ENCODE measurements around the gene ITGA7. TPM values are rescaled to one million over a fixed set of nuclear protein-coding genes. Genes with fewer than 3 reads are reported as not detected.
A peak's percentile ranks its signal among the peaks of the same experiment; 100 is the strongest.

ITGA7 gene
- total and polyA plus RNA-seq, 3 donors from 2014 or later, result 26.4 to 43.3 (median 30.6) TPM

DNA sequence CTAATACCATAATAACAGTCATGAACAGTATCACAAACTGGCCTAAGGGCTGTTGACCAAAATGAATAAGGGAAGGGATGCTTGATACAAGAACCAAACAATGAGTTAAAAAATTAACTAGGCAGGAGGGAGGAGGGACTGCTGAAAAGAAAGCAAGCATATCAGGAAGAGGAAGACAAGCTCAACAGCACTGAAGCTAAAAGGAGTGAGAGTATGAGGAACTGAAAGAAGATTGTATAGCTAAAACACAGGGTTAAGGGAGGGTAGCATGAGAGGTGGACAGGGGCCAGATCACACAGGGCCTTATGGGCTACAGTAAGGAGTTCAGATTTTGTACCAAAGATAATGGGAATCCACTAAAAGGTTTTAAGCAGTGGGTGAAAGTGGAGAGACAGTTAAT lies 34.1 kb downstream of the ITGA7 start:
- H3K4me3 ChIP-seq, result no peak overlapping the region
- H3K4me1 ChIP-seq, result no peaks in the 10 kb centered on the region
- H3K9me3 ChIP-seq, result no peaks in the 10 kb centered on the region
- no peaks in the 10 kb centered on the region for H3K27me3 ChIP-seq
- no peak overlapping the region for H3K27ac ChIP-seq
- TF ChIP-seq, protein P1, sequence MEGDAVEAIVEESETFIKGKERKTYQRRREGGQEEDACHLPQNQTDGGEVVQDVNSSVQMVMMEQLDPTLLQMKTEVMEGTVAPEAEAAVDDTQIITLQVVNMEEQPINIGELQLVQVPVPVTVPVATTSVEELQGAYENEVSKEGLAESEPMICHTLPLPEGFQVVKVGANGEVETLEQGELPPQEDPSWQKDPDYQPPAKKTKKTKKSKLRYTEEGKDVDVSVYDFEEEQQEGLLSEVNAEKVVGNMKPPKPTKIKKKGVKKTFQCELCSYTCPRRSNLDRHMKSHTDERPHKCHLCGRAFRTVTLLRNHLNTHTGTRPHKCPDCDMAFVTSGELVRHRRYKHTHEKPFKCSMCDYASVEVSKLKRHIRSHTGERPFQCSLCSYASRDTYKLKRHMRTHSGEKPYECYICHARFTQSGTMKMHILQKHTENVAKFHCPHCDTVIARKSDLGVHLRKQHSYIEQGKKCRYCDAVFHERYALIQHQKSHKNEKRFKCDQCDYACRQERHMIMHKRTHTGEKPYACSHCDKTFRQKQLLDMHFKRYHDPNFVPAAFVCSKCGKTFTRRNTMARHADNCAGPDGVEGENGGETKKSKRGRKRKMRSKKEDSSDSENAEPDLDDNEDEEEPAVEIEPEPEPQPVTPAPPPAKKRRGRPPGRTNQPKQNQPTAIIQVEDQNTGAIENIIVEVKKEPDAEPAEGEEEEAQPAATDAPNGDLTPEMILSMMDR (IDR thresholded peaks at IDR 0.05), result no peak
- no peak for TF ChIP-seq POLR2A (IDR thresholded peaks at IDR 0.05)
- no peak for DNase-seq
- H3K36me3 ChIP-seq (ENCODE audit: low read depth, missing control alignments), result no peaks in the 10 kb centered on the region
- intact Hi-C loops (cut with DNase I; ENCODE audit: low total_unique reads), result no loop called here

DNA sequence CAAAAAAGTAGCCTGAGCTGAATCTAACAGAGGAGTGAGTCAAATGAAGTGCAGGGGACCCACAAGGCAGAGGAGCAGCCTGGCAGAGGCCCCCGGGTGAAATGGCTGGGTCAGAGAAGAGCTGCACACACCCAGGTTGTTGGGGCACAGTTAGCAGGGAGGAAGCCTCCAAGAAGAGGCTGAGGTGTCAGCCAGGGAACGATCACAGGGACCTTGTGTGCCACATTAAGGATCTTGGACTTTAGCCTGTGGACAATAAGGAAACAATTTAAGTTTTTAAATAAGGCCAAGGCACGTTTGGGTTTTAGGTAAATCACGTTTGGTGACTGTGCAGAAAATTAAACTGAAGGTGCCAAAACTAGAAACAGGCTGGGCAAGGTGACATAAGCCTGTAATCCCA lies 36.0 kb downstream of the ITGA7 start:
- Histone ChIP-seq H3K4me3 (no peak overlapping the region), H3K27me3 (no peaks in the 10 kb centered on the region), H3K36me3 (ENCODE audit: low read depth, missing control alignments) (no peaks in the 10 kb centered on the region), H3K4me1 (no peaks in the 10 kb centered on the region), H3K9me3 (no peaks in the 10 kb centered on the region), H3K27ac (no peak overlapping the region)
- DNase-seq, result no peak
- WGBS, 2 donors, result 55 to 67% methylated on average over 4 of the region's 4 CpGs
- TF ChIP-seq, protein P1 (IDR thresholded peaks at IDR 0.05), result no peak
- TF ChIP-seq POLR2A (IDR thresholded peaks at IDR 0.05), result no peak
- intact Hi-C loops (cut with DNase I; ENCODE audit: low total_unique reads), result no loop called here

DNA sequence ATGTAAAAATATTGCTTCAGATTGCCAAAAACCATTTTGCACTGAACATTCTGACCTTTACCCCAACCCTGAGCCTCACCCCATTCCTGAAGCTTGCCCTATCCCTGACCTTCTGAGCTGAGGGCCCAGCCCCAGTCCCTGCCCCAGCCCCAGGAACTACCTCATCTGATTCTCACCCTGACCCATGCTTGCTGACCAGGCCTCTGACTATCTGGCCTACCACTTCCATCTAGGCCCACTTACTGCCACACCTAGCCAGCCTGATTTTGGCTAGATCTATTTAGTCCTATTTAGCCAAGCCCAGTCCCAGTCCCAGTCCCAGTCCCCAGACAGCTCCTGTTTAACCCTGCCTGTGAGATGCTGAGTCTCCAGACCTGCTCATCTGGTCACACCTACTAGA lies 37.4 kb downstream of the ITGA7 start:
- no peak for TF ChIP-seq POLR2A (IDR thresholded peaks at IDR 0.05)
- TF ChIP-seq, protein P1 (IDR thresholded peaks at IDR 0.05), result no peak
- peak; percentile 12 for DNase-seq
- intact Hi-C loops (cut with DNase I; ENCODE audit: low total_unique reads), result no loop called here
- Histone ChIP-seq H3K27me3 (no peaks in the 10 kb centered on the region), H3K27ac (no peak overlapping the region), H3K36me3 (ENCODE audit: low read depth, missing control alignments) (no peaks in the 10 kb centered on the region), H3K4me3 (no peak overlapping the region), H3K4me1 (no peaks in the 10 kb centered on the region), H3K9me3 (no peaks in the 10 kb centered on the region)

DNA sequence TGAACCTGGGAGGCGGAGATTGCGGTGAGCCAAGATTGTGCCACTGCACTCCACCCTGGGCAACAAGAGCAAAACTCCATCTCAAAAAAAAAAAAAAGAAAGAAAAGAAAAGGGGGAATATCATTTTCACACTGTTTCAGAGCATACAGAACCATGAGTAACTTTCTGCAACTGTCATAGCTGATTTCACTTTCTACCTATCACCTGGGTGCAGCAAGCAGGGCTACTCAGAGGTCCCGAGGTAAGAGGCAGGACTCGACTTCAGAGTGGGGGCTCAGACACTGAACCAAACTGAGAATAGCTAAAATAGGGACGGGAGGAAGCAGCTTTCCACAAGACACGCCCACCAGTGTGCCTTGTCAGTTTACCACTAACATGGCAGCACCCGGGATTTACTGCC lies 41.2 kb downstream of the ITGA7 start:
- peak; percentile 11 for DNase-seq
- H3K27me3 ChIP-seq, result no peaks in the 10 kb centered on the region
- no peak overlapping the region for H3K4me3 ChIP-seq
- intact Hi-C loops (cut with DNase I; ENCODE audit: low total_unique reads), result no loop called here
- WGBS, 2 donors, result 50 to 64% methylated on average over 7 of the region's 7 CpGs
- H3K36me3 ChIP-seq (ENCODE audit: low read depth, missing control alignments), result no peaks in the 10 kb centered on the region
- H3K4me1 ChIP-seq, result no peaks in the 10 kb centered on the region
- TF ChIP-seq, protein P1 (IDR thresholded peaks at IDR 0.05), result no peak
- TF ChIP-seq POLR2A (IDR thresholded peaks at IDR 0.05), result no peak
- H3K27ac ChIP-seq, result no peak overlapping the region
- H3K9me3 ChIP-seq, result no peaks in the 10 kb centered on the region

DNA sequence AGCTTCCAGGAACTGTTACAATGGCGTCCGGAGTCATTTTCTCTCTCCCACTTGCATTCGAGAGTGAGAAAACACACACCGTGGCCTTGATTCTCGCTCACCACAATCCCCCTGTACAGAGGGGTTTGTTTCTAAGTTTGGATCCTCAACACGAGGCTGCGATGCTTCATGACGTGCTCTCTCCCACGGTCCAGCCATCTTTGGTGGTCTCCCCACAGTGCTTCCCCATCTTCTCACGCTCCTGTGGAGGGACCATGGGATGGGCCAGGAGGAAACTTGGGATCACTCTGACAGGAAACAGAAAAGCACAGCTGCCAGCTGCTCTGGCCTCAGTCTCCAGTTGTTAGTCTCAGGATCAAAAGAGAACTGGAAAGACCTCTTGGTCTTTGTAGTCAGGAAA lies 42.9 kb downstream of the ITGA7 start:
- 79 to 86% methylated on average over 10 of the region's 10 CpGs for WGBS, 2 donors
- H3K36me3 ChIP-seq (ENCODE audit: low read depth, missing control alignments), result no peaks in the 10 kb centered on the region

More for the DNA sequence above, 42.9 kb downstream of the ITGA7 start:
- no peak overlapping the region for H3K27ac ChIP-seq
- intact Hi-C loops (cut with DNase I; ENCODE audit: low total_unique reads), result no loop called here
- no peak overlapping the region for H3K4me3 ChIP-seq
- DNase-seq, result peak; percentile 9
- H3K27me3 ChIP-seq, result no peaks in the 10 kb centered on the region
- no peak for TF ChIP-seq POLR2A (IDR thresholded peaks at IDR 0.05)
- TF ChIP-seq, protein P1 (IDR thresholded peaks at IDR 0.05), result no peak
- H3K9me3 ChIP-seq, result no peaks in the 10 kb centered on the region
- no peaks in the 10 kb centered on the region for H3K4me1 ChIP-seq
